GM21515 (cell line): ENCODE data around the gene DHTKD1.
"Not testable (repeated sequence)": the region's sequence is repeated elsewhere in the genome, so short reads cannot be mapped to it uniquely, and the experiment has no call there.

ENCODE experiments used
- ATAC-seq: cut with Tn5 transposase; IDR thresholded peaks from one replicate; pipeline ENCODE4 v1.9.1; 2021; ENCODE audit not compliant: unreplicated experiment

The DHTKD1 gene

GRCh38 chr10:12140038-12140437 is 71.3 kb downstream of the DHTKD1 start:
- no peak for ATAC-seq

- ATAC-seq: no peak
These were observed 75.8 kb downstream of the DHTKD1 start for GRCh38 chr10:12144538-12144937.

DNA sequence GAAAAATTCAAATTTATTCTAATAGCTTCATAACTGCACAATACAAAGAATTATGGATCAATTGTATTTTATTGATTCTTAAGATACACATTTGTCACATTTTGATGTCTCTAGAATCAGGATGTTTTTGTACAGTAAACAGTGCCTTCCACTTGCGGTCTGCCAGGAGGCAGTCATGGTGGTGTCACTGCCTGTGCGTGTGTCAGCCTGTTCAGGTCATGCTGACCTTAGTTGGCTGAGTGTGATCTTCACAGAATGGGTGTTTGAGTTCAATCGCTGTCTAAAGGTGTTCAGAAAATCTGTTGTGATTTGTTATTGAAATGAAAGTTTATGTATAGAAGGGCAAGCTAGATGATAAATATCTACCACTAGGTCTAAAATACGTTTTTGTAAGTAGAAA is 81.4 kb downstream of the DHTKD1 start:
- no peak for ATAC-seq

DNA sequence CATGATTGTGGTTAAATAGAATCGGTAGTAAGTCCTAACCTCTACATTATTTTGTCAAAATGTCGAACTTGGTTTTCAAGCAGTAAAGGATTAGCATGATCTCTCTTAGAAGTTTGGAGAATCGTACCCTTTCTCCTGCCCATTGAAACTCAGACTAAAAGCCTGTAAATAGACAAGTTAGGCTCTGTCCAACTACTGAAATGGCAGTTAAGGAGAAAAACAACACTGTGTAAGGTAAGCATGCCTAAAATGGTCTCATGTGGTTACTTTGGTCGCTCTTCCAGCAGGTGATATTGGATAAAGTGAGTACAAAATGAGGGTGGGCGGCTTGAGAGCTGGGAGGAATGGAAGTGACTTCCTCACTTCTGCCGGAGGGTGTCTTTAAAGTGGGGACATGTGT is 85.8 kb downstream of the DHTKD1 start:
- no peak for ATAC-seq

DNA sequence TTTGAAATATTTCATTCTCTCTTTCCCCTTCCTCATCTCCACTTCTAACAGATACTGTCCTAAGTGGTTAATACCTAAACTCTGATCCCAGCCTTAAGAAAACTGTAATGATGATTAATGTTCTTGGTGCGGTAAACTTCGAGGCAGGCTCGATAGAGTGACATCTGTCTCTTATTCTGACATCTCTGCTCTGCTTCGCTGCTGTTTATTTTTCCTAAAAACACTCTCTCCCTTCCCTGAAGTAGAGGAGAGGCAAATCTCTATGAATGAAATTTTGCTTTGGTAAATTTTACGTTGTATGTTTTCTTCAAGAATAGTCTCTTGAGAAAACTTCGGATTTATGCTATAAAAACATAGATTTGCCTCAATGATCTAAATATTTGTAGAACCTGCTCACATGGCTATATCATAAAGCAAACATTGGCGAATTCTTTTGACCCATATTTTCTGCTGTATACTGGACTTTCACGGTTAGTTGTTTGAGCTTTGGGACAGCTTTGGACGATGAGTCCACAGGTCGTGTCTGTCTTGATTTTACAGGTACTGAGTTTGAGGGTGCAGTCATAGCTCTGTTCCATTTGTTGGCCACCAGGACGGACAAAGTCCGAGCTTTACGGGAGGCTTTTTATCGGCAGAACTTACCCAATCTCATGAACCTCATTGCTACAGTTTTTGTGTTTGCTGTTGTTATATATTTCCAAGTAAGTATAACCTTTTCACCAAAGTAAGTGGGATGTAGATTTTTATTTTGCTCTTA is 87.8 kb downstream of the DHTKD1 start:
- no peak for ATAC-seq

GRCh38 chr10:12158111-12158510 is 89.4 kb downstream of the DHTKD1 start:
- ATAC-seq: no peak

DNA sequence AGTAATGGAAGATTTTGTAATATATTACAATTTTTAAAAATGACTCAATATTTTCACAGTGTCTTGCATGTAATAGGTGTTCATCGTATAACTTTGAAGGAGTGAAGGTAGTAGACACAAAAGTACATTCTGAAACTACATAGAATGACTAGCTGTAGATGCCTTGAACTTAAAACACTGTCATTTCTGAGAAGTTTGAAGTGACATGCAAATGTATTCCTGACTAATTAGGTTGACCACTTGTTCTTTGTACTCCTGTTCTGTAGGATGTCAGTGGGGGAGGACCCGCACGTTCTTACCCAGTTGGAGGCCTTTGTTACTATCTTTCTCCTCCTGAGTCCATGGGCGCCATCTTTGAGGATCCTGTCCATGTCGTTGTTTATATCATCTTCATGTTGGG is 91.9 kb downstream of the DHTKD1 start:
- ATAC-seq: no peak

GRCh38 chr10:12162927-12163326 is 94.2 kb downstream of the DHTKD1 start:
- no peak for ATAC-seq

GRCh38 chr10:12164085-12164484 is 95.3 kb downstream of the DHTKD1 start:
- ATAC-seq: no peak

DNA sequence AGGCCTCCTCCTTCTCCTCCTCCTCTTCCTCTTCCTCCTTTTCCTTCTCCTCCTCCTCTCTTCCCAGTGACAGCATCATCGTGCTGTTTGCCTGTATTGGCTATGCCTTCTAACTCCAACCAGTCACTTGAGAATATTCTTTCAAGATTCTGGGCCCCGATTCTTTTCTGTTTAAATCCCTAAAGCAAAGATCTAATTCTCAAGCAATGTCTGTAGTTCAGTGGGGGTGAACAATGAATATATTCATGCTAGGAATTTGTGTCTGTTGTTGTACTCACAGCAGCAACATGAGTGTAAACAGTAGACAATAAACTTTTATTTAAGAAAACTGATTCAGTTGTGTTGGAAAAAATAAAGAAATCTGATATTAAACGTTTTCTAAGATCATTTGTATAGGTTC is 96.3 kb downstream of the DHTKD1 start:
- no peak for ATAC-seq

- no peak for ATAC-seq
These were observed 97.4 kb downstream of the DHTKD1 start for GRCh38 chr10:12165999-12166775.

DNA sequence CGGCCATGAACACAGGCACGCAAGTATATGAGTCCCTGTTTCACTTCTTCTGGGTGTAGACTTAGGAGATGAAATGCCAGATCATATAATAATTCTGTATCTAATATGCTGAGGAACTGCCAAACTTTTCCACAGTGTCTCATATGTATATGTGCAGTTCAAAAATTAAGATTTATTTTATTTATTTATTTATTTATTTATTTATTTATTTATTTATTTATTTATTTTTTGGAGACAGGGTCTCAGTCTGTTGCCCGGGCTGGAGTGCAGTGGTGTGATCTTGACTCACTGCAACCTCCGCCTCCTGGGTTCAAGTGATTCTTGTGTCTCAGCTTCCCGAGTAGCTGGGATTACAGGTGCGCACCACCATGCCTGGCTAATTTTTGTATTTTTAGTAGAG is 102.8 kb downstream of the DHTKD1 start:
- ATAC-seq: not testable (repeated sequence)
